ENCODE data around the gene NHP2. TPM values are rescaled to one million over a fixed set of nuclear protein-coding genes. Genes with fewer than 3 reads are reported as not detected.
A peak's percentile ranks its signal among the peaks of the same experiment; 100 is the strongest.
"Not testable (repeated sequence)": the region's sequence is repeated elsewhere in the genome, so short reads cannot be mapped to it uniquely, and the experiment has no call there.

Gene NHP2
- total RNA-seq, 1 experiment from 2014 or later, result 551 TPM

GRCh38 chr5:178131446-178131996 is 22.2 kb downstream of the NHP2 start:
- H3K4me3 ChIP-seq, result peak overlapping the region; percentile 68
- peaks cover 11% of the 10 kb centered on the region for H3K4me1 ChIP-seq (replicated peaks)
- H3K9me3 ChIP-seq (replicated peaks), result no peaks in the 10 kb centered on the region
- no peak for DNase-seq (ENCODE audit: low read depth in 1 of 2, low spot score in 2 of 2)
- H3K27ac ChIP-seq, result no peak overlapping the region
- H3K36me3 ChIP-seq, result peaks cover 27% of the 10 kb centered on the region
- H3K27me3 ChIP-seq (replicated peaks), result no peaks in the 10 kb centered on the region

- peak within 1 kb of the TSS; percentile 62 for H3K27ac ChIP-seq
- peaks cover 24% of the 10 kb centered on the region for H3K36me3 ChIP-seq
- no peaks in the 10 kb centered on the region for H3K9me3 ChIP-seq (replicated peaks)
- peak within 1 kb of the TSS; percentile 68 for H3K4me3 ChIP-seq
- DNase-seq (ENCODE audit: low read depth in 1 of 2, low spot score in 2 of 2), result peak; percentile 86 to 92
- no peaks in the 10 kb centered on the region for H3K27me3 ChIP-seq (replicated peaks)
- H3K4me1 ChIP-seq (replicated peaks), result peaks cover 11% of the 10 kb centered on the region
Measured at GRCh38 chr5:178130576-178131445, 22.9 kb downstream of the NHP2 start, which contains the start of gene RMND5B. RMND5B (plus strand) TSS chr5:178131014; CDS start chr5:178138120, 7,106 bp downstream.

- peaks cover 11% of the 10 kb centered on the region for H3K4me1 ChIP-seq (replicated peaks)
- DNase-seq (ENCODE audit: low read depth in 1 of 2, low spot score in 2 of 2); H3K9me3 ChIP-seq (replicated peaks); H3K27me3 ChIP-seq (replicated peaks): not testable (repeated sequence)
- peak overlapping the region; percentile 62; the same call in 1 of the 2 replicates for H3K27ac ChIP-seq
- peak overlapping the region; percentile 68 for H3K4me3 ChIP-seq
- peaks cover 18% of the 10 kb centered on the region for H3K36me3 ChIP-seq
Measured at GRCh38 chr5:178130234-178130575, 23.5 kb downstream of the NHP2 start.

- Histone ChIP-seq H3K27ac (no peak overlapping the region), H3K4me3 (no peak overlapping the region), H3K4me1 (replicated peaks) (peaks cover 11% of the 10 kb centered on the region), H3K9me3 (replicated peaks) (no peaks in the 10 kb centered on the region), H3K27me3 (replicated peaks) (no peaks in the 10 kb centered on the region), H3K36me3 (peaks cover 13% of the 10 kb centered on the region)
- no peak for DNase-seq (ENCODE audit: low read depth in 1 of 2, low spot score in 2 of 2)
Measured at GRCh38 chr5:178129296-178129695, 24.4 kb downstream of the NHP2 start.

- H3K36me3 ChIP-seq; H3K27ac ChIP-seq; H3K27me3 ChIP-seq (replicated peaks); H3K9me3 ChIP-seq (replicated peaks); H3K4me3 ChIP-seq; DNase-seq (ENCODE audit: low read depth in 1 of 2, low spot score in 2 of 2): not testable (repeated sequence)
- H3K4me1 ChIP-seq (replicated peaks), result peaks cover 11% of the 10 kb centered on the region
Measured at GRCh38 chr5:178127300-178128009, 26.2 kb downstream of the NHP2 start.

GRCh38 chr5:178126556-178126955 is 27.1 kb downstream of the NHP2 start:
- Histone ChIP-seq H3K4me3 (no peak overlapping the region), H3K27me3 (replicated peaks) (no peaks in the 10 kb centered on the region), H3K9me3 (replicated peaks) (no peaks in the 10 kb centered on the region), H3K27ac (no peak overlapping the region), H3K4me1 (replicated peaks) (peaks cover 4% of the 10 kb centered on the region), H3K36me3 (peaks cover 11% of the 10 kb centered on the region)
- no peak for DNase-seq (ENCODE audit: low read depth in 1 of 2, low spot score in 2 of 2)

GRCh38 chr5:178125253-178125906 is 28.3 kb downstream of the NHP2 start:
- no peak for DNase-seq (ENCODE audit: low read depth in 1 of 2, low spot score in 2 of 2)
- Histone ChIP-seq H3K4me1 (replicated peaks) (0 out of 2 replicates have a peak, but pooled peaks cover 3% of the 10 kb centered on the region), H3K9me3 (replicated peaks) (no peaks in the 10 kb centered on the region), H3K4me3 (no peak overlapping the region), H3K36me3 (peaks cover 3% of the 10 kb centered on the region; the same call in 1 of the 2 replicates), H3K27me3 (replicated peaks) (no peaks in the 10 kb centered on the region), H3K27ac (no peak overlapping the region)

GRCh38 chr5:178123966-178124925 is 29.4 kb downstream of the NHP2 start:
- no peak for DNase-seq (ENCODE audit: low read depth in 1 of 2, low spot score in 2 of 2)
- H3K4me3 ChIP-seq, result no peak overlapping the region
- H3K36me3 ChIP-seq, result peaks cover 3% of the 10 kb centered on the region; the same call in 1 of the 2 replicates
- H3K27ac ChIP-seq, result no peak overlapping the region
- H3K27me3 ChIP-seq (replicated peaks), result no peaks in the 10 kb centered on the region
- no peaks in the 10 kb centered on the region for H3K4me1 ChIP-seq (replicated peaks)
- H3K9me3 ChIP-seq (replicated peaks), result no peaks in the 10 kb centered on the region

GRCh38 chr5:178123094-178123965 is 30.4 kb downstream of the NHP2 start:
- Histone ChIP-seq H3K27me3 (replicated peaks) (no peaks in the 10 kb centered on the region), H3K36me3 (peaks cover 3% of the 10 kb centered on the region; the same call in 1 of the 2 replicates), H3K9me3 (replicated peaks) (no peaks in the 10 kb centered on the region), H3K4me1 (replicated peaks) (no peaks in the 10 kb centered on the region), H3K27ac (no peak overlapping the region), H3K4me3 (no peak overlapping the region)
- DNase-seq (ENCODE audit: low read depth in 1 of 2, low spot score in 2 of 2), result no peak

GRCh38 chr5:178122346-178122745 is 31.3 kb downstream of the NHP2 start:
- H3K27ac ChIP-seq, result no peak overlapping the region
- H3K9me3 ChIP-seq (replicated peaks), result no peaks in the 10 kb centered on the region
- H3K4me1 ChIP-seq (replicated peaks), result no peaks in the 10 kb centered on the region
- H3K36me3 ChIP-seq, result peaks cover 3% of the 10 kb centered on the region; the same call in 1 of the 2 replicates
- H3K27me3 ChIP-seq (replicated peaks), result no peaks in the 10 kb centered on the region
- no peak overlapping the region for H3K4me3 ChIP-seq
- DNase-seq (ENCODE audit: low read depth in 1 of 2, low spot score in 2 of 2), result no peak

GRCh38 chr5:178121391-178122276 is 32.1 kb downstream of the NHP2 start:
- Histone ChIP-seq H3K36me3 (peaks cover 3% of the 10 kb centered on the region; the same call in 1 of the 2 replicates), H3K4me1 (replicated peaks) (no peaks in the 10 kb centered on the region), H3K9me3 (replicated peaks) (no peaks in the 10 kb centered on the region), H3K27ac (no peak overlapping the region), H3K27me3 (replicated peaks) (peaks cover 4% of the 10 kb centered on the region), H3K4me3 (no peak overlapping the region)
- DNase-seq (ENCODE audit: low read depth in 1 of 2, low spot score in 2 of 2), result no peak

Data from SJSA1 (cell line).